Testis (tissue), 3 donors: Measurements from ENCODE around the gene ACACA. TPM values are rescaled to one million over a fixed set of nuclear protein-coding genes. Genes with fewer than 3 reads are reported as not detected.

Experiments
- DNase-seq: peaks from one replicate; pipeline ENCODE4 v3.0.0-alpha.2; 2019
- H3K27ac ChIP-seq, 2 donors: fragments of 200-600 bp; sonication (generic); one replicate each; pipeline ENCODE4 v1.5.1; 2019
- H3K27me3 ChIP-seq: fragments of 200-600 bp; sonication (generic); one replicate; pipeline ENCODE4 v1.5.1; 2019
- H3K36me3 ChIP-seq: fragments of 200-600 bp; sonication (generic); one replicate; pipeline ENCODE4 v1.5.1; 2017; ENCODE audit warnings: low read depth; ENCODE audit errors: missing control alignments
- H3K4me1 ChIP-seq: fragments of 200-600 bp; sonication (generic); one replicate; pipeline ENCODE4 v1.5.1; 2019
- H3K4me3 ChIP-seq, 2 donors: fragments of 200-600 bp; sonication (generic); one replicate each; pipeline ENCODE4 v1.5.1; 2017 to 2019
- H3K9me3 ChIP-seq: fragments of 200-600 bp; sonication (generic); one replicate; pipeline ENCODE4 v1.5.1; 2017
- CTCF ChIP-seq, 3 experiments: fragments of 450-650 bp in 2 of 3; fragments of 200-600 bp in 1 of 3; sonication (generic) in 1 of 3; IDR thresholded peaks; one replicate each; pipeline ENCODE4 v1.5.1; 2016 to 2019; ENCODE audit warnings: antibody characterized with exemption in 3 of 3, mild to moderate bottlenecking in 2 of 3, moderate library complexity in 1 of 3
- POLR2A ChIP-seq: fragments of 450-650 bp; IDR thresholded peaks from one replicate; pipeline ENCODE4 v1.6.1; 2017; ENCODE audit warnings: antibody characterized with exemption, mild to moderate bottlenecking, moderate library complexity
- WGBS, 2 donors: methylation state at CpG; one replicate each; pipeline ENCODE4 v1.1.5; 2018; 5-methylcytosine and 5-hydroxymethylcytosine counted together
- intact Hi-C: fragments of 100-400 bp; cut with DNase I; formaldehyde crosslinking; loops from one replicate; pipeline ENCODE4 v1.15.1; 2023; ENCODE audit warnings: low total_unique reads
- polyA plus RNA-seq: library from polyadenylated mRNA; stranded (reverse); fragments of 350-450 nt; fragmentation: Illumina TruSeq; extraction: RNeasy Lipid Tissue Mini Kit (QIAGEN cat#74804); gene quantifications from one replicate; pipeline ENCODE4 v1.2.3, GENCODE V29; 2014; ENCODE audit warnings: low read depth, low replicate concordance; ENCODE audit not compliant: insufficient read depth
- total RNA-seq, 2 donors: library from RNA; depleted of rRNA; stranded (reverse); fragments of >200 nt; gene quantifications; one replicate each; pipeline ENCODE4 v1.2.3, GENCODE V29; 2016

ACACA gene
- total and polyA plus RNA-seq, 3 donors from 2014 or later: 43.4 to 65.0 (median 56.0) TPM

- Histone ChIP-seq H3K4me3 (no peak overlapping the region), H3K27ac (no peak overlapping the region), H3K4me1 (peaks cover 15% of the 10 kb centered on the region), H3K9me3 (no peaks in the 10 kb centered on the region), H3K36me3 (no peaks in the 10 kb centered on the region), H3K27me3 (no peaks in the 10 kb centered on the region)
- no peak for DNase-seq
- WGBS, 2 donors: 78 to 84% methylated on average over 2 of the region's 2 CpGs
- intact Hi-C loops: no loop called here
- TF ChIP-seq POLR2A: no peak
Observed at GRCh38 chr17:37097154-37097553, 309.5 kb downstream of the ACACA start.

GRCh38 chr17:37096071-37096470 is 310.6 kb downstream of the ACACA start:
- Histone ChIP-seq H3K4me1 (peaks cover 15% of the 10 kb centered on the region), H3K27me3 (no peaks in the 10 kb centered on the region), H3K4me3 (no peak overlapping the region), H3K9me3 (no peaks in the 10 kb centered on the region), H3K36me3 (no peaks in the 10 kb centered on the region), H3K27ac (no peak overlapping the region)
- intact Hi-C loops: no loop called here
- WGBS, 2 donors: 89 to 96% methylated on average over 2 of the region's 2 CpGs
- DNase-seq: no peak
- TF ChIP-seq CTCF (IDR thresholded peaks at IDR 0.05): no peak
- no peak for TF ChIP-seq POLR2A

DNA sequence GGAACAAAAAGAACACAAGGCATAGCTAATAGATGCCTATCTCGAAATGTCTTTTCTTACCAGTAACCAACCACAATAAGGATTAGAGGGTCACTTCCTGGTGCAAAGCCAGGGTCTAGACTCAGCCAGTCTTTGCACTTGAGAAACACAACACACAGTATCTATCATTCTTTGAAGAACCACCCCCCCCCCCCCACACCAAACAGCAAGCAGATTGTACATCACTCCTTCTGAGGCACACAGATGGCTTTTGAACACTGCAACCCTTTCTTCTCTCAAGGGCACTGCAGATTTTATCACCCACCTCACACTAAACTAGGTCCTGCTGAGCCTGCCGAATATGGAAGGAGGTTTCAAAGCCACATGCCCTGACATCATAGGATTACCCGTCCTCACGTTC is 312.2 kb downstream of the ACACA start:
- Histone ChIP-seq H3K4me1 (peaks cover 15% of the 10 kb centered on the region), H3K4me3 (no peak overlapping the region), H3K9me3 (no peaks in the 10 kb centered on the region), H3K27me3 (no peaks in the 10 kb centered on the region), H3K36me3 (no peaks in the 10 kb centered on the region), H3K27ac (peak overlapping the region; percentile 59 to 69)
- 32 to 63% methylated on average over 4 of the region's 4 CpGs for WGBS, 2 donors
- DNase-seq: no peak
- TF ChIP-seq POLR2A (no peak), CTCF (IDR thresholded peaks at IDR 0.05) (no peak)
- intact Hi-C loops: no loop called here

GRCh38 chr17:37092701-37093100 is 313.9 kb downstream of the ACACA start:
- no peak overlapping the region for H3K27ac ChIP-seq
- H3K9me3 ChIP-seq: no peaks in the 10 kb centered on the region
- H3K27me3 ChIP-seq: no peaks in the 10 kb centered on the region
- H3K4me1 ChIP-seq: peaks cover 15% of the 10 kb centered on the region
- no peak for DNase-seq
- intact Hi-C loops: no loop called here
- no peak overlapping the region for H3K4me3 ChIP-seq
- H3K36me3 ChIP-seq: no peaks in the 10 kb centered on the region
- no peak for TF ChIP-seq CTCF (IDR thresholded peaks at IDR 0.05)
- TF ChIP-seq POLR2A: no peak

- Histone ChIP-seq H3K9me3 (no peaks in the 10 kb centered on the region), H3K27ac (no peak overlapping the region), H3K4me3 (no peak overlapping the region), H3K27me3 (no peaks in the 10 kb centered on the region), H3K4me1 (peaks cover 15% of the 10 kb centered on the region), H3K36me3 (no peaks in the 10 kb centered on the region)
- TF ChIP-seq POLR2A: no peak
- TF ChIP-seq CTCF (IDR thresholded peaks at IDR 0.05): no peak
- 94 to 95% methylated on average over 2 of the region's 2 CpGs for WGBS, 2 donors
- intact Hi-C loops: no loop called here
- no peak for DNase-seq
Observed at GRCh38 chr17:37092071-37092470, 314.6 kb downstream of the ACACA start.
